GM18909 (cell line): ENCODE data around the gene BANF2.
"Not testable (repeated sequence)": the region's sequence is repeated elsewhere in the genome, so short reads cannot be mapped to it uniquely, and the experiment has no call there.

Experiments
- ATAC-seq: cut with Tn5 transposase; IDR thresholded peaks from one replicate; pipeline ENCODE4 v1.9.1; 2021; ENCODE audit warnings: mild to moderate bottlenecking; ENCODE audit not compliant: unreplicated experiment, poor library complexity

The BANF2 gene

DNA sequence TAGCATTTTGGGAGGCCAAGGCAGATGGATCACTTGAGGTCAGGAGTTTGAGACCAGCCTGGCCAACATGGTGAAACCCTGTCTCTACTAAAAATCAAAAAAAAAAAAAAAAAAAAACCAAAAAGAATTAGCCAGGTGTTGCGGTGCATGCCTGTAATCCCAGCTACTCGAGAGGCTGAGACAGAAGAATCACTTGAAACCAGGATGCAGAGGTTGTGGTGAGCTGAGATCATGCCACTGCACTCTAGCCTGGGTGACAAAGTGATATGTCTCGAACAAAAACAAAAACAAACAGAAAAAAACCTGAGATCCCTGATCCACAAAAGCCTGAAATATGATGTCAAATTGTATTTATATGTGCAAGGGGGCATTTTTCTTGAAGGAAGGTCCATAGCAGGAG is 8.2 kb downstream of the BANF2 start:
- not testable (repeated sequence) for ATAC-seq

GRCh38 chr20:17708675-17709360 is 9.1 kb downstream of the BANF2 start:
- ATAC-seq: no peak

GRCh38 chr20:17709361-17710293 is 9.9 kb downstream of the BANF2 start:
- no peak for ATAC-seq

DNA sequence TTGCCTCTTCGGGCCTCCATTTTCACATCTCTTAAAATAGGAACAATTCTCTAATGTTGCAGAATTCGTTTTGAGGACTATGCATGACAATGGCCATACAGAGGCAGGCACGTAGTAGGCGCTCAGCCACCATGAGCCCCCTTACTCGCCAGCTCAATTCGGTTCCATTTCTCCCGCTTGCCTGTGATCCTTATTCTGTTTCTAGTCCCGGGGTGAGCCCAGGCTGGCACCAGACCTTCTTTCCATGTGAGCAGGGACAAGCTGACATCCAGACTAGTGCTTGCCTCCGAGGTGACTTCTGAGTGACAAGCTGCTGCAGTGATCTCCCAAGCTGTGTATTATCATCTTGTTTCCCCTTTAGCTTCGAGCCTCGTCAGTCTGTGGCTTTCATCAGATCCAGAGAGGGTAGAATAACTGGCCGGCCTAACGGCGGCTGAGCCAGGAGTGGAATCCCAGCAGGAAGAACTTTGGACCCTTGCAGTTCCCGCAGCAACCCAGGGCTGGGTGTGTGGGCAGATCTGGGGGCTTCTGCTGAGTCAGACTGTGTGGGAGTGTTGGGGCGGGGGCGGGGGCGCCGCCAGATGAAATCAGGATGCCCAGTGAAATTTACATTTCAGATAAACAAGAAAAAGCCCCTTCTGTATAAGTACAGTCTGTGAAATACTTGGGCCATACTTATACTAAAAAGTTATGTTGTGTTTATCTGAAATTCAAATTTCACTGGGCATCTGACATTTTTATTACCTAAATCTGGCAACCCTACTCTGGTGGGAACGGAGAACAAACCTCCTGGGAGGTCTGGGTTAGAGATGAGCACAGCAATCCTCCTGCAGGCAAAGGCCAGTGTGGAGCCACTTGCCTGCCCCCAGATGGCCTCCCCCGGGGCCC is 10.9 kb downstream of the BANF2 start:
- ATAC-seq: no peak

DNA sequence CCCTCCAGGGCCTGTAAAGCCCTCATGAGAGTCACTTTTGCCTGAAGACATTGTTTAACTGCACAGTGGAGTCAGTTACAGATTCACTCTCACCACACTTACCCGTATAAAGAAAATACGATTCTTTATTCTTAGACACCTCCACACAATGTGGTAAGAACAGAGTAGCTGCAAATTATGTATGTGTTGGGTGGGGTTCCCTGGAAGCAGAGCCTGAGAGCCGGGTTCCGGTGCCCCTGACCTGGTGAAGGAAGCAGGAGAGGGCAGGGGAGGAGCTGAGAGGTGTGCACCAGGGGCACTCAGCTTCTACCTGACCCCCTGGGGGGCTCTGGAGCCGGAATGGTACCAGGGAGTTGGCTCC is 11.5 kb downstream of the BANF2 start:
- no peak for ATAC-seq

GRCh38 chr20:17712201-17712600 is 12.4 kb downstream of the BANF2 start:
- no peak for ATAC-seq

- no peak for ATAC-seq
Measured at GRCh38 chr20:17712708-17713107, 12.9 kb downstream of the BANF2 start.

GRCh38 chr20:17714597-17714996 is 14.8 kb downstream of the BANF2 start:
- no peak for ATAC-seq

DNA sequence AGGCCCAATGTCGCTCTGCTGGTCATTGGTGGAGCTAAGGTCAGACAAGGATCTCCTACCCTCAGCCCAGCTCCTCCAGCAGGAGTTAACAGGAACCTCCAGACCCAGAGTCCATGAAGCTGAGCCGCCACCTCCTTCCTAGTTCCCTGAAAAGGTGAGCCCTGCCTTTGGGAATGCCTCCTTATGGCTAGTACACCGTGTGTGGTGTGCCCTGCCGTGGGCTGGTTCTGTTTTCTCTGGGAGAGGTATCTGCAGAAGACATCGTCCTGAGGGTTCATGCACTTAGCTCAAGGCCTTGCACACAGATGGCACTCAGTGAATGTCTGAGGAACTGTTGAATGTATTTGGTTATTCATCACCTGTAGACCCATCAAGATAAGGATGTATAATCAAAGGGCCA is 15.3 kb downstream of the BANF2 start:
- no peak for ATAC-seq

DNA sequence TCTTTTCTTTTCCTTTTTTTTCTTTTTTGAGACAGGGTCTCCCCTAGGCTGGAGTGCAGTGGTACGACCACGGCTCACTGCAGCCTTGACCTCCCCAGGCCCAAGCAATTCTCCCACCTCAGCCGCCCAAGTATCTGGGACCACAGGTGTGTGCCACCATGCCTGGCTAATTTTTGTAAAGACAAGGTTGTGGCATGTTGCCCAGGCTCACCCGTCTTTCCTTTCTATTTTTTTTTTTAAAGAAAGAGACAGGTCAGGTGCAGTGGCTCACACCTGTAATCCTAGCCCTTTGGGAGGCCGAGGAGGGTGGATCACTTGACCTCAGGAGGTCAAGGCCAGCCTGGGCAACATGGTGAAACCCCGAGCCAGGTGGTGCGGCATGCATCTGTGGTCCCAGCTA is 16.6 kb downstream of the BANF2 start:
- ATAC-seq: no peak

DNA sequence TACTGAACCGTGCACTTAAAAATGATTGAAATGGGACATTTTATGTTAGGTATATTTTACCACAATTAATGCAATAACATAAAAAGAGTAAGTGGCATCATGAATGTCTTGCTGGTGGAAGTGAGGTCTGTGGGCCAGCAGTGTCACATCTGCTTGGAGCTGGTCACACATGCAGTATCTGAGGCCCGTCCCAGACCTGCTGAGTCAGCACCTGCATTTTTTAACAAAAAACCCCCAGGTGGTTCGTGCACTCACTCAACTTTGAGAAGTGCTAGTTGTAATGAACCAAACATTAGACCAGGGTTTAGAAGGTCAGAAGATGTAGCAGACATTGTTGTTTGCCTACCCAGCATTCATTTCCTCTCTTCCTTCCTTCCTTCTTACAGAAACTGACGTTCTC is 21.0 kb downstream of the BANF2 start:
- no peak for ATAC-seq

- no peak for ATAC-seq
Measured at GRCh38 chr20:17721802-17722486, 22.2 kb downstream of the BANF2 start.

- no peak for ATAC-seq
Measured at GRCh38 chr20:17722493-17723300, 22.9 kb downstream of the BANF2 start.

DNA sequence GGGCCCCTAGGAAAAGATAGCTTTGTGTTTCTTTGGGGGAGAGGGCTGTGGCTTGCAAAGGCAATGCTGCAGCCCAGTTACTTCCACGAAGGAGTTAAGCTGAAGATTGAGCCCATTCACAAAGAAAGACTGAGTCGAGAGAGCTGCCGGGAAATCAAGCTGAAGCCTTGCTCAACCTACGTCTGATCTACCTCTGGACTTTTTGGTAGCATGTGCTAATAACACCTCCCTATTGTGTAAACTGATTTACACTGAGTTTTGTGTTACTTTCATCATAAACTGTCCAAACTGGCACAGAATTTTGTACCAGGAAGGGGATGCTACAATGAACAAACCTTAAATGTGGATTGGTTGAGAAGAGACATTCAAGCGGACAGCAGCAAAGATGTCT is 23.5 kb downstream of the BANF2 start:
- ATAC-seq: no peak

DNA sequence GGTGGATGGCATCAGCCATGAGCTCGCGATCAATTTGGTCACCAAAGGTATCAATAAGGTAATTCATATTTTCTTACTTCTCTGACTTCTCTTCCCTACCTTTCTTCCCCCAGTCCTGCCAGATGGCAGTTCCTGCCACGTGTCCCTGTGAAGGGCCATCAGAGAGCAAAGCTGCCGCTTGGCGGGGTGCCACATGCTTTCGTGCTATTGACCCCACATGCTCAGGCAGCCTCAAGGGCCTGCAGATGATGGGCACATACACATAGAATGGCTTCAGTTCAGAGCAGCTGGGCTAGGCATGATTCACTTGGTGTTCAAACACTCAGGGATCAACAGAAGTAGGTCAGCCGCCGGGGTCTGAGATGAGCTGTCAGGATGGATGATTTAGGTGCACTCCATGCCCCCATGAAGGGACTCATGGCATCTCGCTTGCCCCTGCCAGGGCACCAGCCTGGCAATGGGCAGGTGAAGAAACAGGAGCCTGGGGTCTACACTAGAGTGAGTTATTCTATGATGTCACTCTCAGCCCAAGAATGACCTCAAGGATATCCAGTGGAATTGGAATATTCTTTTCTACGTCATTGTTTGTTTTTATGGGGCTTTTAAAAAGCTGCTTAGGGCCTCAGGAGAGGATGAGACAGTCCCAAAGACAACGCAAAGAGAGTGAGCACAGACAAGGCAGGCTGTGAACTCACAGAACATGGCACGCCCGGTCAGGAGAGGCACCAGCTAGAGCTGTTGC is 25.5 kb downstream of the BANF2 start:
- no peak for ATAC-seq

- ATAC-seq: no peak
Measured at GRCh38 chr20:17726902-17727301, 27.1 kb downstream of the BANF2 start.

DNA sequence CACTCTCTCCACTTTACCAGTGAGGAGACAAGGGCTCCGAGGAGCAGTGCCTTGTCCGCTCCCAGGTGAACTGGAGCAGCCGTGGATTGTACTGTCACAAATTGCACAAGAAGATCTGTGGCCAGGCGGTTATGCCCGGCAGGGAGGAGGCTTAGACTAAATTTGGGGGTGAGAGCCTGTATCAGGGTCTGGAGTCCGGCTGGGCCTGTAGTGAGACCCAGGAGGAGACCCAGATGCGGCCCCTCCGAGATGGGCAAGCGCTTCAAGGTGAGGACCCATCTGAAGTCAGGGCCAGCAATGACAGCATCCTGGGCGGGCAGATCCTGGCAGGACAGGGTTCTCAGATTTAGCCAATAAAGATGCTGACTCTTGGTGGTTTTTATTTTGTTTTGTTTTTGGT is 27.6 kb downstream of the BANF2 start:
- no peak for ATAC-seq

DNA sequence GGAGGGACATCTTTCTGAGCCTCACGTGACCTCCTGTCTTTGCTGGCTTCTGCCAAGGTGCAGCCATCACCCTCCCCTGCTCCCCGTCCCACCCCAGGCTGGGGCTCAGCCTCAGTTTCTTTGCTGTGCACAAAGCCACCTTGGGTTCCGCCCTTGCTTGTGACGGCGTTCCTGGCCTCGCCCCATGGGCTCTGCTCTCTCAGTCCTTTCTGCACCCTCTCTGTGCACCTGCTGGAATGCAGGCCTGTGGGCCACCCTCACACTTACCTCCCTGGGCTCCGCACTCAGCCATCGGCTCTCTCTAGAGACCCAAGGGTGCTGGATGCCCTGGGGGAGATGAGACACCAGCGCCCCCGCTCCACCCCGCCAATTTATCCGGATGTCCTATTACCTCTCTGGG is 28.3 kb downstream of the BANF2 start:
- no peak for ATAC-seq

- ATAC-seq: no peak
Measured at GRCh38 chr20:17730071-17730470, 30.3 kb downstream of the BANF2 start.
